Posterior vena cava (tissue), 2 donors: ENCODE measurements around the gene DENND5A. TPM values are rescaled to one million over a fixed set of nuclear protein-coding genes. Genes with fewer than 3 reads are reported as not detected.
"Not testable (repeated sequence)": the region's sequence is repeated elsewhere in the genome, so short reads cannot be mapped to it uniquely, and the experiment has no call there.

ENCODE experiments used
- DNase-seq: peaks from one replicate; pipeline ENCODE4 v3.0.0-alpha.2; 2020; ENCODE audit warnings: low spot score
- intact Hi-C, 2 donors: fragments of 100-400 bp; cut with DNase I; formaldehyde crosslinking; loops; one replicate each; pipeline versions ENCODE4 v1.14.1 to v1.14.2; 2022 to 2023
- total RNA-seq, 2 donors: library from RNA; stranded (reverse); fragmentation: NEBNext Ultra II Directional; extraction: Animal tissue kit (Norgen Biotek cat#: 25700); gene quantifications; one replicate each; pipeline ENCODE4 v1.2.1, GENCODE V29; 2021
- donor health status: DM: yes; HTN: yes; CAD: no.
- donor health status: DM: yes; HTN: yes; CAD: no.

The DENND5A gene
- total RNA-seq, 2 donors from 2014 or later, result 97.4 to 132 TPM

- intact Hi-C loops, result loop anchor here in 1 of 2 donors (10.0 kb wide), 1 partner anchor 97 kb away; no protein-coding TSS in a partner anchor
- DNase-seq, result no peak
Observed at GRCh38 chr11:9267680-9268079, 2.5 kb upstream of the DENND5A start.

- no peak for DNase-seq
- intact Hi-C loops, result loop anchor here in 1 of 2 donors (10.0 kb wide), 1 partner anchor 98 kb away; no protein-coding TSS in a partner anchor
Observed at GRCh38 chr11:9266926-9267325, 1.8 kb upstream of the DENND5A start.

GRCh38 chr11:9266132-9266736 is 1.1 kb upstream of the DENND5A start:
- DNase-seq, result no peak
- intact Hi-C loops, result loop anchor here in 1 of 2 donors (10.0 kb wide), 1 partner anchor 99 kb away; no protein-coding TSS in a partner anchor

- intact Hi-C loops, result loop anchor here in 1 of 2 donors (10.0 kb wide), 1 partner anchor 100 kb away; no protein-coding TSS in a partner anchor
- DNase-seq, result peak; percentile 91
Observed at GRCh38 chr11:9264316-9265210, 587 bp downstream of the DENND5A start.

- no peak for DNase-seq
- intact Hi-C loops, result loop anchor here in 1 of 2 donors (10.0 kb wide), 1 partner anchor 101 kb away; no protein-coding TSS in a partner anchor
Observed at GRCh38 chr11:9263840-9264315, 1.3 kb downstream of the DENND5A start.

GRCh38 chr11:9260838-9261146 is 4.4 kb downstream of the DENND5A start:
- intact Hi-C loops, result loop anchor here in 1 of 2 donors (10.0 kb wide), 1 partner anchor 104 kb away; no protein-coding TSS in a partner anchor
- not testable (repeated sequence) for DNase-seq

GRCh38 chr11:9259981-9260837 is 4.9 kb downstream of the DENND5A start:
- intact Hi-C loops, result loop anchor here in 1 of 2 donors (10.0 kb wide), 1 partner anchor 105 kb away; no protein-coding TSS in a partner anchor
- no peak for DNase-seq

GRCh38 chr11:9258279-9258678 is 6.9 kb downstream of the DENND5A start:
- intact Hi-C loops, DNase-seq: not testable (repeated sequence)

- DNase-seq, result no peak
- intact Hi-C loops, result no loop called here
Observed at GRCh38 chr11:9254416-9254815, 10.7 kb downstream of the DENND5A start.

- DNase-seq, result no peak
- intact Hi-C loops, result no loop called here
Observed at GRCh38 chr11:9253086-9253485, 12.1 kb downstream of the DENND5A start.

GRCh38 chr11:9251311-9251710 is 13.8 kb downstream of the DENND5A start:
- no peak for DNase-seq
- intact Hi-C loops, result no loop called here

- intact Hi-C loops, result no loop called here
Observed at GRCh38 chr11:9250139-9250582, 15.0 kb downstream of the DENND5A start.

GRCh38 chr11:9249252-9249651 is 15.9 kb downstream of the DENND5A start:
- intact Hi-C loops, result no loop called here
- no peak for DNase-seq

More at GRCh38 chr11:9250139-9250582, 15.0 kb downstream of the DENND5A start:
- no peak for DNase-seq

- intact Hi-C loops, result no loop called here
- no peak for DNase-seq
Observed at GRCh38 chr11:9247863-9248262, 17.3 kb downstream of the DENND5A start.

- DNase-seq, intact Hi-C loops: not testable (repeated sequence)
Observed at GRCh38 chr11:9236242-9236641, 28.9 kb downstream of the DENND5A start.

- intact Hi-C loops, result no loop called here
Observed at GRCh38 chr11:9232482-9232881, 32.7 kb downstream of the DENND5A start.

GRCh38 chr11:9231848-9232177 is 33.3 kb downstream of the DENND5A start:
- DNase-seq, result no peak

More at GRCh38 chr11:9232482-9232881, 32.7 kb downstream of the DENND5A start:
- DNase-seq, result no peak

GRCh38 chr11:9230296-9230695 is 34.9 kb downstream of the DENND5A start:
- DNase-seq, result no peak
- intact Hi-C loops, result no loop called here

More at GRCh38 chr11:9231848-9232177, 33.3 kb downstream of the DENND5A start:
- intact Hi-C loops, result no loop called here

- DNase-seq, result no peak
- intact Hi-C loops, result no loop called here
Observed at GRCh38 chr11:9228091-9228490, 37.1 kb downstream of the DENND5A start.
